ENCODE results near the gene B4GAT1. TPM values are rescaled to one million over a fixed set of nuclear protein-coding genes. Genes with fewer than 3 reads are reported as not detected.

The B4GAT1 gene
- total and polyA plus RNA-seq, 9 of the 15 experiments (the other 6 are each of a cell fraction or from before 2014, with no cell fraction given), result 0.86 to 9.5 (median 3.8) TPM

DNA sequence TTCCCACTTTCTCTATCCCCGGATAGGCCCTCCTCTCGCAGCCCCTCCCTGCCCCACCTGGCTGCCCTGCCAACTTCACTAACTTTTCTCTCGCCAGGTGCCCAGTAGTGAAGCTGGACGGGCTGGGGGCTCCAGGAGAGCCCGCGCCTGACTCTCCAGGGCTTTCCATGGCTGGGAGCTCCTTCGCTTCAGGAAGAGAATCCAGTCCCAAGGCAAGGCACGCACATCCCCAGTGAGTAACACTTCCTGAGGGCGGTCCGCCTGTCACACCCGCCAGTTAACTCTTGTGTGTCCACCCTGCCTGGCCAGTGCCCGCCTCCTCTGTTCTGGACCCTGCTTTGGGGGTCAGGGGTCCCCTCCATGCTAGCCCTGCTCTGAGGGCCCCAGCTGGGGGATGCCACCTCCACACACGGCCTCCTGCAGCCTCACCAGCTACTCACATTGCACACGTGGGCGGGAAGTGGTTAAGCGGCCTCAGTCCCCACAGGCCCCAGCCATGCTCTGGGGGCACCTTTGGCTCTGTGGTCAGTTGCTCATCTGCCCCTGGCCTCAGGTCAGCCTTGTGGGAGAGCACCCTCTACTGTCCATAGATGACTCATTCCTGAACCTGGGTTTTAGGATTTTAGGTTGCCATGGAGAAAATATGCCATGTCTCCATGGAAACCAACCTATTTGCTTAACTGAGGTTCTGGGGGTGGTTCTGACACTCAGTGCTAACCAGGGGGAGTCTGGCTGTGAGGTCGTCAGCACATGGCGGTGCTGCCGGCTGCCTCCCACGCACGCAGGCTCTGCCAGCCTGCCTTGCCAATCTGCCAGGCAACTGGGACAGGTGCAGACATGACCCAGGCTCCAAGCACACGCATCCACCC, 11.0 kb downstream of the B4GAT1 start, which contains the start of gene RIN1 (continued):
- TF ChIP-seq PTTG1 (tag; IDR thresholded peaks at IDR 0.05; ENCODE audit: low read depth) (no peak), GTF2A2 (tag; IDR thresholded peaks at IDR 0.05) (no peak), HNRNPK (IDR thresholded peaks at IDR 0.05; ENCODE audit: low read depth, low read length, poor library complexity, severe bottlenecking) (no peak), ZFX (CRISPR knock-in tag; IDR thresholded peaks at IDR 0.05) (peak; percentile 59), RCOR1 (IDR thresholded peaks at IDR 0.05; ENCODE audit: borderline replicate concordance in 1 of 2, low read depth in 2 of 2, low read length in 2 of 2) (no peak), MAFF (IDR thresholded peaks at IDR 0.05; ENCODE audit: low read length) (no peak), U2AF2 (optimal IDR thresholded peaks at IDR 0.05; ENCODE audit: low read depth, low read length) (no peak), GABPB2 (CRISPR knock-in tag; conservative IDR thresholded peaks at IDR 0.05) (no peak), ESRRB (CRISPR knock-in tag; IDR thresholded peaks at IDR 0.05; ENCODE audit: borderline replicate concordance) (no peak), IFI16 (CRISPR knock-in tag; IDR thresholded peaks at IDR 0.05) (no peak), GTF2E2 (tag; IDR thresholded peaks at IDR 0.05) (0 out of 2 replicates have a peak, but pooled peaks have one; percentile 41), L3MBTL2 (IDR thresholded peaks at IDR 0.05) (no peak), GATA2 (CRISPR knock-in tag; IDR thresholded peaks at IDR 0.05) (no peak), XRCC4 (IDR thresholded peaks at IDR 0.05; ENCODE audit: extremely low read depth, insufficient read depth, insufficient read length) (no peak), CBX1 (IDR thresholded peaks at IDR 0.05; ENCODE audit: low read depth) (no peak), ZNF224 (CRISPR knock-in tag; IDR thresholded peaks at IDR 0.05) (no peak), ZNF695 (CRISPR knock-in tag; IDR thresholded peaks at IDR 0.05) (no peak), TSC22D4 (tag; IDR thresholded peaks at IDR 0.05) (no peak), CCAR2 (IDR thresholded peaks at IDR 0.05; ENCODE audit: low read depth, low read length) (no peak), BMI1 (IDR thresholded peaks at IDR 0.05; ENCODE audit: low read length) (peak; percentile 75; the same call in 1 of the 2 replicates), NFRKB (IDR thresholded peaks at IDR 0.05; ENCODE audit: low read depth) (peak; percentile 44; the same call in 1 of the 2 replicates), SNRNP70 (optimal IDR thresholded peaks at IDR 0.05; ENCODE audit: low read depth, low read length) (no peak), HDAC6 (IDR thresholded peaks at IDR 0.05; ENCODE audit: low read depth, low read length) (no peak), ELF4 (CRISPR knock-in tag; IDR thresholded peaks at IDR 0.05) (0 out of 2 replicates have a peak, but pooled peaks have one; percentile 28), ATF2 (CRISPR knock-in tag; IDR thresholded peaks at IDR 0.05) (no peak), ZFP30 (CRISPR knock-in tag; IDR thresholded peaks at IDR 0.05; ENCODE audit: borderline replicate concordance) (no peak)
